Measurements from ENCODE around the gene RB1. TPM values are rescaled to one million over a fixed set of nuclear protein-coding genes. Genes with fewer than 3 reads are reported as not detected.

Gene RB1
- total and polyA plus RNA-seq, 2 donors (not counting 1 experiment from before 2014, with no cell fraction given) = 24.0 to 70.4 TPM

GRCh38 chr13:48485432-48485831 lies 181.9 kb downstream of the RB1 start:
- 100% methylated on average over 1 of the region's 3 CpGs for WGBS (ENCODE audit: insufficient coverage)
- ATAC-seq (ENCODE audit: low read depth) (no peak), DNase-seq (no peak)
- no peak overlapping the region for H3K4me2 ChIP-seq (replicated peaks; ENCODE audit: low read depth, low read length, poor library complexity, severe bottlenecking)
- H3K79me2 ChIP-seq (ENCODE audit: control insufficient read depth, insufficient read depth, low read length) = no peaks in the 10 kb centered on the region
- Mint-ChIP-seq H3K27me3 (no peaks in the 10 kb centered on the region), H3K9me3 (ENCODE audit: insufficient read depth) (no peaks in the 10 kb centered on the region), H3K27ac (no peak overlapping the region), H3K4me3 (no peak overlapping the region), H3K4me1 (peaks cover 30% of the 10 kb centered on the region)
- H3K4me3 ChIP-seq (ENCODE audit: control extremely low read depth in 1 of 5, extremely low read depth in 1 of 5, insufficient read depth in 1 of 5, low read depth in 2 of 5, low read length in 4 of 5) = no peak overlapping the region
- CTCF ChIA-PET = interaction anchor here (0.8 kb wide), 1 partner anchor 95 kb away, joined by 5 read pairs; no protein-coding TSS in a partner anchor
- H3K4me1 ChIP-seq (ENCODE audit: control insufficient read depth in 2 of 2, insufficient read depth in 2 of 2, low read length in 2 of 2) = peaks cover 22 to 25% of the 10 kb centered on the region in 2 donors
- no peaks in the 10 kb centered on the region for H3K27me3 ChIP-seq (replicated peaks in 1 of 4; ENCODE audit: control extremely low read depth in 1 of 4, control insufficient read depth in 3 of 4, insufficient read depth in 4 of 4, low read length in 3 of 4)
- no peak for TF ChIP-seq EZH2 (IDR thresholded peaks at IDR 0.05; ENCODE audit: borderline replicate concordance, insufficient read depth, low read depth, low read length, poor library complexity, severe bottlenecking)
- TF ChIP-seq, protein P1, sequence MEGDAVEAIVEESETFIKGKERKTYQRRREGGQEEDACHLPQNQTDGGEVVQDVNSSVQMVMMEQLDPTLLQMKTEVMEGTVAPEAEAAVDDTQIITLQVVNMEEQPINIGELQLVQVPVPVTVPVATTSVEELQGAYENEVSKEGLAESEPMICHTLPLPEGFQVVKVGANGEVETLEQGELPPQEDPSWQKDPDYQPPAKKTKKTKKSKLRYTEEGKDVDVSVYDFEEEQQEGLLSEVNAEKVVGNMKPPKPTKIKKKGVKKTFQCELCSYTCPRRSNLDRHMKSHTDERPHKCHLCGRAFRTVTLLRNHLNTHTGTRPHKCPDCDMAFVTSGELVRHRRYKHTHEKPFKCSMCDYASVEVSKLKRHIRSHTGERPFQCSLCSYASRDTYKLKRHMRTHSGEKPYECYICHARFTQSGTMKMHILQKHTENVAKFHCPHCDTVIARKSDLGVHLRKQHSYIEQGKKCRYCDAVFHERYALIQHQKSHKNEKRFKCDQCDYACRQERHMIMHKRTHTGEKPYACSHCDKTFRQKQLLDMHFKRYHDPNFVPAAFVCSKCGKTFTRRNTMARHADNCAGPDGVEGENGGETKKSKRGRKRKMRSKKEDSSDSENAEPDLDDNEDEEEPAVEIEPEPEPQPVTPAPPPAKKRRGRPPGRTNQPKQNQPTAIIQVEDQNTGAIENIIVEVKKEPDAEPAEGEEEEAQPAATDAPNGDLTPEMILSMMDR (IDR thresholded peaks at IDR 0.05) = no peak
- no peak overlapping the region for H3K27ac ChIP-seq (ENCODE audit: low read length in 2 of 2)
- H4K20me1 ChIP-seq (ENCODE audit: control insufficient read depth, insufficient read depth, low read length, poor library complexity, severe bottlenecking) = no peaks in the 10 kb centered on the region
- no peak overlapping the region for H3K9ac ChIP-seq (ENCODE audit: low read length)
- POLR2A ChIA-PET = no interaction called here
- peaks cover 5 to 6% of the 10 kb centered on the region in 2 experiments for H3K36me3 ChIP-seq (replicated peaks in 1 of 2; ENCODE audit: control extremely low read depth in 1 of 2, control insufficient read depth in 1 of 2, extremely low read depth in 1 of 2, insufficient read depth in 2 of 2, low read length in 1 of 2)
- peaks cover 0 to 9% (median 3%) of the 10 kb centered on the region in 3 donors for H3K9me3 ChIP-seq (ENCODE audit: control extremely low read depth in 1 of 3, control insufficient read depth in 2 of 3, insufficient read depth in 1 of 3, low read length in 2 of 3)
- no peak overlapping the region for H2AFZ ChIP-seq (ENCODE audit: insufficient read depth, low read depth, low read length, poor library complexity, severe bottlenecking)
- intact Hi-C loops (cut with micrococcal nuclease) = no loop called here

- no peak overlapping the region for H2AFZ ChIP-seq (ENCODE audit: insufficient read depth, low read depth, low read length, poor library complexity, severe bottlenecking)
- H3K27ac ChIP-seq (ENCODE audit: low read length in 2 of 2) = no peak overlapping the region
- no peaks in the 10 kb centered on the region for H3K9me3 Mint-ChIP-seq (ENCODE audit: insufficient read depth)
- H3K9me3 ChIP-seq (ENCODE audit: control extremely low read depth in 1 of 3, control insufficient read depth in 2 of 3, insufficient read depth in 1 of 3, low read length in 2 of 3) = peaks cover 0 to 9% (median 3%) of the 10 kb centered on the region in 3 donors
- no peaks in the 10 kb centered on the region for H3K27me3 ChIP-seq (replicated peaks in 1 of 4; ENCODE audit: control extremely low read depth in 1 of 4, control insufficient read depth in 3 of 4, insufficient read depth in 4 of 4, low read length in 3 of 4)
- no peak overlapping the region for H3K4me3 ChIP-seq (ENCODE audit: control extremely low read depth in 1 of 5, extremely low read depth in 1 of 5, insufficient read depth in 1 of 5, low read depth in 2 of 5, low read length in 4 of 5)
- no peak for TF ChIP-seq EZH2 (IDR thresholded peaks at IDR 0.05; ENCODE audit: borderline replicate concordance, insufficient read depth, low read depth, low read length, poor library complexity, severe bottlenecking)
- TF ChIP-seq, protein P1 (IDR thresholded peaks at IDR 0.05) = no peak
- ChIA-PET POLR2A (no interaction called here), CTCF (interaction anchor here (0.6 kb wide), 1 partner anchor 152 kb away, joined by 3 read pairs; no protein-coding TSS in a partner anchor)
- H3K4me3 Mint-ChIP-seq = no peak overlapping the region
- DNase-seq (no peak), ATAC-seq (ENCODE audit: low read depth) (no peak)
- intact Hi-C loops (cut with micrococcal nuclease) = no loop called here
- H3K4me2 ChIP-seq (replicated peaks; ENCODE audit: low read depth, low read length, poor library complexity, severe bottlenecking) = no peak overlapping the region
- no peaks in the 10 kb centered on the region for H4K20me1 ChIP-seq (ENCODE audit: control insufficient read depth, insufficient read depth, low read length, poor library complexity, severe bottlenecking)
- no peak overlapping the region for H3K27ac Mint-ChIP-seq
- H3K9ac ChIP-seq (ENCODE audit: low read length) = no peak overlapping the region
- H3K79me2 ChIP-seq (ENCODE audit: control insufficient read depth, insufficient read depth, low read length) = no peaks in the 10 kb centered on the region
- H3K4me1 ChIP-seq (ENCODE audit: control insufficient read depth in 2 of 2, insufficient read depth in 2 of 2, low read length in 2 of 2) = peaks cover 32 to 34% of the 10 kb centered on the region in 2 donors
- H3K27me3 Mint-ChIP-seq = no peaks in the 10 kb centered on the region
- peaks cover 0 to 6% of the 10 kb centered on the region in 2 experiments for H3K36me3 ChIP-seq (replicated peaks in 1 of 2; ENCODE audit: control extremely low read depth in 1 of 2, control insufficient read depth in 1 of 2, extremely low read depth in 1 of 2, insufficient read depth in 2 of 2, low read length in 1 of 2)
- H3K4me1 Mint-ChIP-seq = peaks cover 34% of the 10 kb centered on the region
Measured at GRCh38 chr13:48486362-48486761, 182.8 kb downstream of the RB1 start.

Data from B cell (primary cell).